GM18858 (cell line): Measurements from ENCODE around the gene CEMIP.

Experiments
- ATAC-seq: cut with Tn5 transposase; IDR thresholded peaks from one replicate; pipeline ENCODE4 v1.9.1; 2021; ENCODE audit not compliant: unreplicated experiment

The CEMIP gene

GRCh38 chr15:80822676-80823075 is 43.5 kb downstream of the CEMIP start:
- no peak for ATAC-seq

- ATAC-seq = no peak
Observed at GRCh38 chr15:80823120-80823519, 44.0 kb downstream of the CEMIP start.

GRCh38 chr15:80823995-80824394 is 44.8 kb downstream of the CEMIP start:
- ATAC-seq = no peak

GRCh38 chr15:80825361-80826030 is 46.3 kb downstream of the CEMIP start:
- no peak for ATAC-seq

- ATAC-seq = no peak
Observed at GRCh38 chr15:80828796-80829195, 49.6 kb downstream of the CEMIP start.

- no peak for ATAC-seq
Observed at GRCh38 chr15:80830677-80831076, 51.5 kb downstream of the CEMIP start.

- no peak for ATAC-seq
Observed at GRCh38 chr15:80831192-80831591, 52.0 kb downstream of the CEMIP start.

GRCh38 chr15:80831606-80832224 is 52.5 kb downstream of the CEMIP start:
- ATAC-seq = no peak

GRCh38 chr15:80832686-80833085 is 53.5 kb downstream of the CEMIP start:
- no peak for ATAC-seq

- no peak for ATAC-seq
Observed at GRCh38 chr15:80834402-80834801, 55.2 kb downstream of the CEMIP start.

- no peak for ATAC-seq
Observed at GRCh38 chr15:80834906-80835305, 55.7 kb downstream of the CEMIP start.

- ATAC-seq = no peak
Observed at GRCh38 chr15:80835336-80835735, 56.2 kb downstream of the CEMIP start.

GRCh38 chr15:80836223-80836622 is 57.1 kb downstream of the CEMIP start:
- no peak for ATAC-seq

- ATAC-seq = no peak
Observed at GRCh38 chr15:80837006-80837405, 57.8 kb downstream of the CEMIP start.

- no peak for ATAC-seq
Observed at GRCh38 chr15:80838012-80838411, 58.8 kb downstream of the CEMIP start.

GRCh38 chr15:80838666-80839065 is 59.5 kb downstream of the CEMIP start:
- no peak for ATAC-seq

- no peak for ATAC-seq
Observed at GRCh38 chr15:80839764-80840130, 60.6 kb downstream of the CEMIP start.

- no peak for ATAC-seq
Observed at GRCh38 chr15:80840182-80841130, 61.3 kb downstream of the CEMIP start.

- no peak for ATAC-seq
Observed at GRCh38 chr15:80841541-80841940, 62.4 kb downstream of the CEMIP start.

- ATAC-seq = no peak
Observed at GRCh38 chr15:80844011-80844732, 65.0 kb downstream of the CEMIP start.
